ENCODE data around the gene ZMYM2.

The ZMYM2 gene

GRCh38 chr13:20099319-20099718, 140.8 kb downstream of the ZMYM2 start:
- no peaks in the 10 kb centered on the region for H3K36me3 ChIP-seq (ENCODE audit: insufficient read depth)
- TF ChIP-seq, protein P1, sequence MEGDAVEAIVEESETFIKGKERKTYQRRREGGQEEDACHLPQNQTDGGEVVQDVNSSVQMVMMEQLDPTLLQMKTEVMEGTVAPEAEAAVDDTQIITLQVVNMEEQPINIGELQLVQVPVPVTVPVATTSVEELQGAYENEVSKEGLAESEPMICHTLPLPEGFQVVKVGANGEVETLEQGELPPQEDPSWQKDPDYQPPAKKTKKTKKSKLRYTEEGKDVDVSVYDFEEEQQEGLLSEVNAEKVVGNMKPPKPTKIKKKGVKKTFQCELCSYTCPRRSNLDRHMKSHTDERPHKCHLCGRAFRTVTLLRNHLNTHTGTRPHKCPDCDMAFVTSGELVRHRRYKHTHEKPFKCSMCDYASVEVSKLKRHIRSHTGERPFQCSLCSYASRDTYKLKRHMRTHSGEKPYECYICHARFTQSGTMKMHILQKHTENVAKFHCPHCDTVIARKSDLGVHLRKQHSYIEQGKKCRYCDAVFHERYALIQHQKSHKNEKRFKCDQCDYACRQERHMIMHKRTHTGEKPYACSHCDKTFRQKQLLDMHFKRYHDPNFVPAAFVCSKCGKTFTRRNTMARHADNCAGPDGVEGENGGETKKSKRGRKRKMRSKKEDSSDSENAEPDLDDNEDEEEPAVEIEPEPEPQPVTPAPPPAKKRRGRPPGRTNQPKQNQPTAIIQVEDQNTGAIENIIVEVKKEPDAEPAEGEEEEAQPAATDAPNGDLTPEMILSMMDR (conservative IDR thresholded peaks at IDR 0.05; ENCODE audit: low read depth, low read length), result no peak
- H3K9ac ChIP-seq, result no peak overlapping the region
- H3K4me1 ChIP-seq (ENCODE audit: low read depth, poor library complexity, severe bottlenecking), result no peaks in the 10 kb centered on the region
- no peaks in the 10 kb centered on the region for H4K20me1 ChIP-seq (ENCODE audit: insufficient read depth)
- no peak overlapping the region for H3K27ac ChIP-seq
- H3K4me3 ChIP-seq (IDR thresholded peaks at IDR 0.05; ENCODE audit: insufficient read depth, low read depth, low read length), result no peak overlapping the region
- no peak overlapping the region for H2AFZ ChIP-seq (ENCODE audit: low read depth)
- no peak overlapping the region for H3K4me2 ChIP-seq
- no peaks in the 10 kb centered on the region for H3K79me2 ChIP-seq (ENCODE audit: insufficient read depth, low read depth)
- no peaks in the 10 kb centered on the region for H3K27me3 ChIP-seq (ENCODE audit: insufficient read depth, low read depth)

DNA sequence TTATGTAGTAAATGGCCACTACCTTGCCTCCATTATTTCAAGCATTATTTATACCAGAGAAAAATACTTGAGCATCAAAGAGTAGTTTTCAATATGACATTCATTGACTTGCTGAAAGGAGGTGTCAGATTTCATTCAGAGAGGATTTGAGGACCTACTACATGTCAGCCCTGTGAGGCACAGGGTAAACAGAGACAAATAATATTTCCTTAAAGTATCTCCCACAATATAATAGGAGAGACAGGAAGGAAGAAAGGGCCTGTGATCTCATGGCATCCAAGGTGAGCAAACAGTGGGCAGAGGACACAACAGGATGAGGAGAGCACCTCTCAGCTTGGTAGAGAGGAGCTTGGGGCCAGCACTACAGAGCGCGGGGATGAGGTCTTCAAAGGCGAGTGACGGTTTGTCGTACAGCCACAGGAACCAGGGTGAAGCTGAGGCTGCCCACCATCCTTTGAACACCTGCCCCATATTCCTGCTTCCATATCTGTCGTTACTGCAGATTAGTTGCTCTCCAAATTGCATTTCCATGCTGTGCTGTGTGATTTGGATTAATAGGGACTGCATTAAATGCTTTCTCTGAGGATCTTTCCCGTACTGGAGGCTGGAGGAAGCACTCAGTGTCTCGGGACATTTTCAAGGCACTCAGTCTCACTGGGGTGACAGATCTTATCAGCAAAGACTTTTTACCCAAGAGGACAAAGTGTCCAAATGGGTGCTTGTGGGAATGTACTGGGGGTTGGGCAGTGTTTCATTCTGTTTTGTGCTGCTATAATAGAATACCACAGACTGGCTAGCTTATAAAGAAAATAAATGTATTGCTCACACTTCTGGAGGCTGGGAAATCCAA, 143.2 kb downstream of the ZMYM2 start:
- H3K9ac ChIP-seq, result no peak overlapping the region
- H3K27ac ChIP-seq, result no peak overlapping the region
- no peaks in the 10 kb centered on the region for H3K27me3 ChIP-seq (ENCODE audit: insufficient read depth, low read depth)
- peaks cover 9% of the 10 kb centered on the region for H3K4me1 ChIP-seq (ENCODE audit: low read depth, poor library complexity, severe bottlenecking)
- H3K4me2 ChIP-seq, result no peak overlapping the region
- no peaks in the 10 kb centered on the region for H3K36me3 ChIP-seq (ENCODE audit: insufficient read depth)
- H3K4me3 ChIP-seq (IDR thresholded peaks at IDR 0.05; ENCODE audit: insufficient read depth, low read depth, low read length), result no peak overlapping the region
- H2AFZ ChIP-seq (ENCODE audit: low read depth), result no peak overlapping the region
- TF ChIP-seq, protein P1 (conservative IDR thresholded peaks at IDR 0.05; ENCODE audit: low read depth, low read length), result no peak
- H4K20me1 ChIP-seq (ENCODE audit: insufficient read depth), result no peaks in the 10 kb centered on the region
- H3K79me2 ChIP-seq (ENCODE audit: insufficient read depth, low read depth), result no peaks in the 10 kb centered on the region

DNA sequence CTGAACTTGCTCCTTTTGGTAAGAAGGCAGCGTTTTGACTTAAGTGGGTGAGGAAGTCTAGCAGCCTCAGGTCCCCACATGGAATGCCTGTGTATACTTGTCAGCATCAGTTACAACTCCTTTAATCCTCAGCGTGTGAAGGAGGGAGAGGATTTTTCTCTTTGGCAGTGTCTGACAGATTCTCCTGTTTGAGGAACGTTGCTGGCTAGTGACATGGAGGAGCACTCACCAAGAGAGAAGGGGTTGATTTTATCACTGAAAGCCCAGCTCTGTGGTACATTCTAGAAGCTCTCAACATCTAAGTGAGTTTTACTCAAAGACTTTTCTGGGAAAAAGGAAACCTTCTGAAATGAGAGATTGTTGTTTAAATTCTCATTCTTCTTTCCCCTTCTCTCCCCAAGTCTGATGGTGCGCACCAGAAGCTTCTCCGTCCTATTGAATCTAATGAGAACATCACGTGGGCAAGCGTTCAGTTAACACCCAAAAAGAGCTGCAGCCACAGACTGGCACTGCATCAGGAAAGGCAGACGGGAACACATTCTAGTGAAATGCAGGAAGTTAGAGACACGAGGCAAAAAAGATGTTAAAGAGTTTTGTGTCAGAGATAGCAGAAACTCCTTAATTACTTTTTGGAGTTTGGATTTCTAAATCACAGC, 144.1 kb downstream of the ZMYM2 start:
- TF ChIP-seq, protein P1 (conservative IDR thresholded peaks at IDR 0.05; ENCODE audit: low read depth, low read length), result no peak
- no peak overlapping the region for H3K9ac ChIP-seq
- no peak overlapping the region for H3K4me2 ChIP-seq
- no peaks in the 10 kb centered on the region for H3K79me2 ChIP-seq (ENCODE audit: insufficient read depth, low read depth)
- H3K36me3 ChIP-seq (ENCODE audit: insufficient read depth), result no peaks in the 10 kb centered on the region
- H2AFZ ChIP-seq (ENCODE audit: low read depth), result no peak overlapping the region
- peaks cover 14% of the 10 kb centered on the region for H3K4me1 ChIP-seq (ENCODE audit: low read depth, poor library complexity, severe bottlenecking)
- no peaks in the 10 kb centered on the region for H4K20me1 ChIP-seq (ENCODE audit: insufficient read depth)
- H3K27me3 ChIP-seq (ENCODE audit: insufficient read depth, low read depth), result no peaks in the 10 kb centered on the region
- H3K4me3 ChIP-seq (IDR thresholded peaks at IDR 0.05; ENCODE audit: insufficient read depth, low read depth, low read length), result no peak overlapping the region
- H3K27ac ChIP-seq, result no peak overlapping the region

GRCh38 chr13:20105161-20105689, 146.7 kb downstream of the ZMYM2 start:
- no peak overlapping the region for H2AFZ ChIP-seq (ENCODE audit: low read depth)
- no peak overlapping the region for H3K9ac ChIP-seq
- no peak overlapping the region for H3K4me3 ChIP-seq (IDR thresholded peaks at IDR 0.05; ENCODE audit: insufficient read depth, low read depth, low read length)
- TF ChIP-seq, protein P1 (conservative IDR thresholded peaks at IDR 0.05; ENCODE audit: low read depth, low read length), result no peak
- no peaks in the 10 kb centered on the region for H3K27me3 ChIP-seq (ENCODE audit: insufficient read depth, low read depth)
- no peaks in the 10 kb centered on the region for H4K20me1 ChIP-seq (ENCODE audit: insufficient read depth)
- no peaks in the 10 kb centered on the region for H3K79me2 ChIP-seq (ENCODE audit: insufficient read depth, low read depth)
- H3K36me3 ChIP-seq (ENCODE audit: insufficient read depth), result no peaks in the 10 kb centered on the region
- H3K4me2 ChIP-seq, result no peak overlapping the region
- no peak overlapping the region for H3K27ac ChIP-seq
- peaks cover 14% of the 10 kb centered on the region for H3K4me1 ChIP-seq (ENCODE audit: low read depth, poor library complexity, severe bottlenecking)

Data from KMS-11 (cell line).